SHP77 (cell line): ENCODE data around the gene EDDM13.
"Not testable (repeated sequence)": the region's sequence is repeated elsewhere in the genome, so short reads cannot be mapped to it uniquely, and the experiment has no call there.

Source experiments
- DNase-seq, 2 experiments: peaks; one replicate each; lab custom pipeline; 2025; lab: John Stamatoyannopoulos, UW

The EDDM13 gene

DNA sequence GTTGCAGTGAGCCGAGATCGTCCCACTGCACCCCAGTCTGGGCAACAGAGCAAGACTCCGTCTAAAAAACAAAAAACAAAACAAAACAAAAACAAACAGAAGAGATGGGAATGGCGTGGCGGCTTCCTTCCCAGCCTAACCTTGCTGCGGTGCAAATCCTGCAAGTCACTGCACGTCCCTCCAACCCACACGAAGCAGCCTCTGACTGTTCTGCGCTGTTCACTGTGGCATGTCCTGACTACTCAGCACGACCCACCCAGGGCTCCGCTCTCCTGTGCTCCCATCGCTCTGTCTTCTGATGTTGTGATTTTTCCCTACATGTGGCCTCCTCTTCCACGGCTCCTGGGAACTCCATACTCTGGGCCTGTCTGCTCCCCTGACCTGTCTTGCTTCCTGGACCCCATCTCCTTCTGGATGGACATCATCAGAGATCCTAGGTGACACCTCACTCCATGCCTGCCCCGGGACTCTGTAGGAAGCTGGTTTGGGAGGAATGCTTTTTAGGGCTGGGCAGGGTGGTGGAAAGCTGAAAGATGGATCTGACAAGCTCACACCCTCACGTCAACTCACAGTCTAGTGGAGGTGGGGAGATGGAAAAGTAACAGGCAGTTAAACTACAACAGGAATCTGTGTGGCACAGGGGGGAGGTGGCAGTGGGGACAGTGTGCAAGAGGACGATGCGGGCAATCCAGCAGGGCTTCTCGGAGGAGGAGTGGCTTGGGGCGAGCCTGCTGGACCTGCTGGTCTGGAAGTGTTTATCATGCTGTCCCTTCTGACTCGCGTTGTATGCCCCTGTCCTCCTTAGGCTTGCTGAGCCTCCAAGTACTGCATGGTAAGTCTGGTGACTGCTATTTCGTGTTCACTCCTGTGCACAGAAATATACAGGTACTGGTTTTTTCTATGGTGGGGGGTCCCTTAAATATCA lies 23.2 kb downstream of the EDDM13 start:
- DNase-seq = no peak

DNA sequence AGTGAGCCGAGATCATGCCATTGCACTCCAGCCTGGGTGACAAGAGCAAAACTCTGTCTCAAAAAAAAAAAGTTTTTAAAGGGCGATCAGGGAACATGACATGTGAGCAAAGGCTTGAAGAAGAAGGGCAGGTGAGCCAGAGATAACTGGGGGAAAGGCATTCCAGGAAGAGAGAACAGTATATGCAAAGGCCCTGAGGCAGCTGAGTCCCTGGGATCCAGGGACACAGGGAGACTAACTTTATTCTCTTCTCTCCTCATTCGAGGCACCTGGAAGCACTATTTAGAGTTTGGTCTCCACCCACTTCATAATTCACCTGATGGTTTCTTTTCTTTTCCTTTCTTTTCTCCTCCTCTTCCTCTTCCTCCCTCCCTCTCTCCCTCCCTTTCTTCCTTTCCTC lies 24.5 kb downstream of the EDDM13 start:
- no peak for DNase-seq

DNA sequence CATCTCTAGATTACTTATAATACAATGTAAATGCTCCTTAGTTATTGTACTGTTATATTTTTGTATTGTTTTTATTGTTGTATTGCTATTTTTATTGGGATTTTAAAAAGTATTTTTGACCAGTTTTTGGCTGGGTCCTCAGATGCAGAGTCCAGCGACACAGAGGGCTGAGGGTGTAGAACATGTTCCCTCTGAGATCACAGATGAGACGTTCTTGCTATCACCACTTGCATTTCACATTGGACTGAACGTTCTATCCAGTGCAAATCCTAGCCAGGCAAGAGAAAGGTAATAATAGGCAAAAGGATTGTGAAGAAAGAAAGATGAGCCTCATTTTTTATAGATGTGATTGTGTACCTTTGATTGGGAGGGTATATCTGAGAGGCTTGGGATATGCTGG lies 27.1 kb downstream of the EDDM13 start:
- DNase-seq = no peak

DNA sequence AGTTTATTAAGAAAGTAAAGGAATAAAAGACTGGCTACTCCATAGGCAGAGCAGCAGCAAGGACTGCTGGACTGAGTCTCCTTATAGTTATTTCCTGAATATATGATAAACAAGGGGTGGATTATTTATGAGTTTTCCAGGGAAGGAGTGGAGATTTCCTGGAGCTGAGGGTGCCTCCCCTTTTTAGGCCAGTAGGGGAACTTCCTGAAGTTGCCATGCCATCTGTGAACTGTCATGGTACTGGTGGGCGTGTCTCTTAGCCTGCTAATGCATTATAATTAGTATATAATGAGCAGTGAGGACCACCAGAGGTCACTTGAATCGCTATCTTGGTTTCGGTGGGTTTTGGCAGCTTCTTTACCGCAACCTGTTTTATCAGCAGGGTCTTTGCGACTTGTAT lies 28.6 kb downstream of the EDDM13 start:
- no peak for DNase-seq

DNA sequence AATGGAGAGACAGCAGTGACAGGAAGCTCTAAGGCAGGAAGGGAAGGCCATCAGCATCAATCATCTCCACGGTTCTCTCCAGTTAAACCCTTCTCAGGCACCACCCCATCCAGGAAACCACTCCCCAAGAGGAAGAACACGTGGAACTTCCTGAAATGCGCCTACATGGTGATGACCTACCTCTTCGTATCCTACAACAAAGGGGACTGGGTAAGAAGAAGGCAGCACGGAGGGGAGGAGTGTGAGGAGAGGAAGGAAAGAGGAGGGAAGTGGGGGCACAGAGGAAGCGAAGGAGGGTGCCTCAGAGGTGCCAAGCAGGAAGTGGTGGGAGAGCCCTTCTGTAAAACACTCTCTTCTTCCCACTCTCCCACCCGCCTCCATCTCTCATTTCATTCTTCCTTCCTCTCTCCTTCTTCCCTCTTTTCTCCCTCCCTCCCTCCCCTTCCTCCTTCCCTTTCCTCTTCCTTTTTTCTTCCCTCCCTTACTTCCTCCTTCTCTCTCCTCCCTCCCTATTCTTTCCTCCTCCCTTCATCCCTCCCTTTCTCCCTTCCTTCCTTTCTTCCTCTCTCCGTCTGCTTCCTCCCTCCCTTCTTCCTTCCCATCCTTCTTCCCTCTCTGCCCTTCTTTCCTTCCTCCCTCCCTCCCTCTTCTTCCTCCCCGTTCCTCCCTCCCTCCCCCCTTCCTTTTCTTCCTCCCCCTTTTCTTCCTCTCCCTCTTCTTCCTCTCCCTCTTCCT lies 29.5 kb downstream of the EDDM13 start:
- no peak for DNase-seq

DNA sequence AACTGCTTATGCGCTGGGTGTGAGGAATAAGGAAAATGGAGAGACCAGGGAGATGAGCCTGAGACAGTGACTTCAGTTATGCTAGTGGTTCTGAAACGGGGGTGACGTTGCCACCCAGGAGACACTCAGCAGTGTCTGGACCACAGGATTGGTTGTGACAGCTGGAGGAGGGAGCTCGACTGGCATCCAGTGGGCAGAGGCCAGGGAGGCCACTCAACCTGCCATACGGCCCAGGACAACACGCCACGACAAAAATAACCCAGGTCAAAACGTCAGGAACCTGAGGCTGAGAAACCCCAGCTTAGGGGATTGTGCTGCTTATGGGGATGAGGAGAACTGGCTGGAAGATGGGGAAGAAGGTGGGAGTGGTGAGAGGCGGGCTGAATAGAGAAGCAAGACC lies 31.7 kb downstream of the EDDM13 start:
- DNase-seq = no peak

DNA sequence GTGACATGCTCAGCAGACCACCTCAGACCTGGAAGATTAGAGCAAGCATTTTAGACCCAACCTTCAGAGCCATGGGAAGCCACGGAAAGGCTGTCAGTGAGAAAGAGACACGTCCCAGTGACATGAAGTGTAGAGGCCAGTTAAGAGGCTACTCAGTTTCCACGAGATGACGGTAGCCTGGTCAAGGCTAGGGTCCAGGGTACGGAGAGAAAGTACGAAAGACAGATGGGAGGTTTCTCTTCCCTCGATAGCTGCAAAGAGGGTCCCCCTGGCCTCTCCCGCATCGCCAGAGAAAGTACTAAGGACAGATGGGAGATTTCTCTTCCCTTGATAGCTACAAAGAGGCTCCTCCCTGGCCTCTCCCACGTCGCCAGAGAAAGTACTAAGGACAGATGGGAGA lies 33.5 kb downstream of the EDDM13 start:
- DNase-seq = no peak

DNA sequence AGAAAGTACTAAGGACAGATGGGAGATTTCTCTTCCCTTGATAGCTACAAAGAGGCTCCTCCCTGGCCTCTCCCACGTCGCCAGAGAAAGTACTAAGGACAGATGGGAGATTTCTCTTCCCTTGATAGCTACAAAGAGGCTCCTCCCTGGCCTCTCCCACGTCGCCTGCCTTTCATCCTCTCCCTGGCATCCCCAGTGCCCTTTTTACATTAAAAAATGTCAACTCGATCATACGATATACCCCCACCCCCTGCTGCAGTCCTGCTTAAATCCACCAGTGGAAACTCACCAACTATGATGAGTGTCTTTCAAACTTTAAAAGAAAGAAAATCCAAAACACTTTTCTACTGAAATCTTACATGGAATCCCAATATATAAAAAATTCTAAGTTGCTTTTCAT lies 34.5 kb downstream of the EDDM13 start:
- not testable (repeated sequence) for DNase-seq

DNA sequence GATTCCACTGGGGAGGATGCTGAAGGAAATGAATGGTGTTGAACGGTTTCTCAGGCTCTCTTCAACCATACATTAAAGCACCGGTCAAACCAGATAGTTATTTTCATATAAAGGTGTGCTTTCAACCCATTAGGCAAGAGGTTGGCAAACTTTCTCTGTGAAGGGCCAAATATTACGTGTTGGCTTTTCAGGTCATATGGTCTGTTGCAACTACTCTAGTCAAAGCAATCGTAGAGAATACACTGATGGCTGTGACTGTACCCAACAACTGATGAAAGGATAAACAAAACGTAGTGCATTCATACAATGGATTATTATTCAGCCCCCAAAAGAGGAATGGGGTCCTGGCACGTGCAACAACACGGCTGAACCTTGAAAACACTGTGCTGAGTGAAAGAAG lies 36.2 kb downstream of the EDDM13 start:
- no peak for DNase-seq

DNA sequence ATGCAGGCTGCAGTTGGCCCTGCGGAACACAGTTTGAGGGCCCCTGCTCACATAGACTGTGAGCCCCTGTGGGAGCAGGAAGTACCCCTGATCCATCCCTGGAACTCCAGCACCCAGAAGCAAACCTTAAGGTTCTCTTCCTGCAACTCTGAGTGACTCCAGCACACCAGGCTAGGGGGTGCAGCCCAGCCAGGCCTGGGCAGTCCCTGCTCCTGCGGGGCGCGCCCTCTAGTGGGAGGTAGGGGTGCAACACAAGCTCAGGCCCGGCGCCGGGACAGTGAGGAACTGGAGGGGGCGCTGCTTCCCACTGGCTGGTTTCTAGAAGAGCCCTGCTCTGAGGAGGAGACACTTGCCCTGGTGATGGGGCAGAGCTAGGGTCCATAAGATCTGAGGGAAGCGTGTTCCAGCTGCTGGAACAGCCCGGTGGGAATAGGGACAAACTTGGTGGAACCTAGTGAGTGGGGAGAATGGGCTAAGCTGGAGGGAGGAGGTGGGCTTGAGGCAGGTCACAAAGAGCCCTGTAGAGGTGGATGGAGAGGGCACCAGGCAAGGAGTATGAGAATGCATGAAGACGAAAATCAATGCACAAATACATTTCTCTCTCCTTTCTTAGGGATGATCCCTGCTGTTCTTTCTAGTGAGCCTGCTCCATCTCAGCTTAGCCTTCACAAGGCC lies 37.1 kb downstream of the EDDM13 start:
- peak; percentile 13 to 22 for DNase-seq

DNA sequence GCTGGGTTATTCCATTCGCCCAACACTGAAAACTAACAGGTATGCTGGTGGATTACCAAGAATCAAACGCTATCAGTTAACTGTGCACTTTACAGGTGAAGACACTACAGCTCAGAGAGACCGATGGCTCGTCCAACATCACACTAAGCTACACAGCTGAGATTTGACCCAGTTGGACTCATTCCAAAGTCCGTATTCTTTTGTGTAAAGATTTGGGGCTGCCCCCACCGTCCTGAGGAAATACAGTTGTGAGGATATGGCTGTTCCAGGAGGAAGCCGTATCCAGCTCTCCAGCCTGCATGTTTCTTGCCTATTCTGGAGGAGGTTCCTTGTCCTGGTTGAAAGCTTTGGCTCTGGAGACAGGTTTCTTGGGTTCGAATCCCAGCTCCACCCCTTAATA lies 37.9 kb downstream of the EDDM13 start:
- DNase-seq = no peak

DNA sequence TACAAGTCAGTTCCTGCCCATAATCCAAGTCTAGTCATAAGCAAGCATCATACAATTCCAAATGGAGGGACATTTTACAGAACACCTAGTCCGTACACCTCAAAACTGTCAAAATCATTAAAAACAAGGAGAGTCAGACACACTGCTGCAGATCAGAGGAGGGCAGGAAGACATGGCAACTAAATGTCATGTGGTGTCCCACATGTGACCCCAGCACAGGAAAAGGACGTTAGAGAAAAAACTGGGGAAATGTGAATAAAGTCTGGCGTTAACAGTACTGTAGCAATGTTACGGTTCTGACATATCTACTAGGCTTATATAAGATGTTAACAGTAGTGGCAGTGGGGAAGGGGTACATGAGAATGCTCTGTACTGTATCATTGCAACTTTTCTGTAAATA lies 39.8 kb downstream of the EDDM13 start:
- DNase-seq = no peak

DNA sequence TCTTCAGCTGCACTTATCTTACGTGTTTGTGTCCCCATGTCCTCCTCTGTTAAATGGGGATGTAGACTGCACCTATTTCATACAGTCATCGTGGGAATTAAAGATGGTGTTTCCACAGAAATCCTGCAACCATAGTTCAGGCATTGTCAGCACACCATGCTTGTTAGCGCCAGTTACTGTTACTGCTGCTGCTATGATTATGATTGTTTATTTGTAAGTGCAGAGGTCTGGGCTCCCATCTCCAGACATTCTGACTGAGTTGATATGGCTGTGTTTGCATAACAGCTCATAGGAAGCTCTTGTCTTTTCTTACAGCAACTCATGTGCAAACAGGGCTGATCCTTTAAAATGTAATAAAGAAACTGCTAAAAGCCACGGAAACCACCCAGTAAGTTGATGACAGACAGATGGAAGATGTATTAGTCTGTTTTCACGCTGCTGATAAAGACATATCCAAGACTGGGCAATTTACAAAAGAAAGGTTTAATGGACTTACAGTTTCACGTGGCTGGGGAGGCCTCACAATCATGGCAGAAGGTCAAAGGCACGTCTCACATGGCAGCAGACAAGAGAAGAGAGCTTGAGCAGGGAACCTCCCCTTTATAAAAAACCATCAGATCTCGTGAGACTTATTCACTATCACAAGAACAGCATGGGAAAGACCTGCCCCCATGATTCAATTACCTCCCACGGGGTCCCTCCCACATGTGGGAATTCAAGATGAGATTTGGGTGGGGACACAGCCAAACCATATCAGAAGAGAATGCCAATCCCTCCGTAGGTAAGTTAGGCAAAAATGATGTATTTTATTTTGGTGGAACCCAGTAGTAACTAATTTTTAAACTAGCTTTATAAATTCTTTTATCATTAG lies 40.5 kb downstream of the EDDM13 start:
- DNase-seq = no peak

DNA sequence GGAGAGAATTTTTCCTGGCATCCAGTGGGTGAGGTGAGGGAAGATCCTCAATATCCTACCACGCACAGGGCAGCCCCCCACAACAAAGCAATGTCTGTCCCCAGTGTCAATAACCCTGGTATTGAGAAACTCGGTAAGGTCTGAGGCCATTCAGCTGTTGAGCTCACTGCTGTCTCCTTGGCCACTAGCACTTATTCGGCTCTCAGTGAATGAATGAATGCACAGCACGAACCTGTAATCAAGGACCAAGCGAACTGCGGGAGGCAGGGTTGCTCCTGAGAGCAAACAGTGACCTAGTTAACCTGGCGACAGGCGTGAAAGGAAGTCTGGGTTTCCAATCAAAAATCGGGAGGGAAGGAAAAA lies 41.5 kb downstream of the EDDM13 start:
- DNase-seq = peak; percentile 23 to 34

DNA sequence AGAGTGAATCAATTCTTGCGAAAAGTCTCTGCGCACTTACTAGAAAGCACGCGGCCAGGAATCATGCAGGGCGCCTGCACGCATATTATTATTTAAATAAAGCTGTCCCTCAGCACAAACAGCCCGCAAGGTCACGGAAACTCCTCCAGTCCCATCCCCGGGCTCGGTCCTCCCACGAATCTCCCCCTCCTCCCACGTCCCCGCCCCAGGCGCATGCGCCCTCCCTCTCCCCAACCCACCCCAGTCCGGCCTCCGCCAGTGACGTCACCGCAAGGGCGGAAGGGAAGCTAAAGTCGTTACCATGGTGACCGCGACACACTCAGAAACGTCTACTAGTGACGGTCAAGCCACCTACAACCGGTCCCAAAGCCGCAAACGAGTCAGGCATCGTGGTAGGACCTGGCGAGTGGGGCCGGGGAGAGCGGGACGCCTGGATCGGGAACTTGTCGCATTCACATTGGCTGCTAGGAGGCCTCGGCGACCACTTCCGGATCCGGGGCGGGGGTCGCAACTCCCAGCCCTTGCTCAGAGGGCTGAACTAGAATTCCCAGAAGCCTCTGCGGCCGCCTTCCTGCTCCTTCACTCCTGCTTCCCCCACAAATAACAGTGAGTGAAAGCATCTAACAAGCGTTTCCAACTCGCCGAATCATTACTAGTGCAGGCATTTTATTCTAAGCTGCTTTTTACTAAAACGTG lies 42.0 kb downstream of the EDDM13 start, which contains the start of gene ZSCAN5A:
Gene ZSCAN5A (minus strand): TSS at position 459 of the 696 bp plus-strand sequence. CDS start 89,793 bp downstream, outside the sequence.
- peak; percentile 90 to 92 for DNase-seq

DNA sequence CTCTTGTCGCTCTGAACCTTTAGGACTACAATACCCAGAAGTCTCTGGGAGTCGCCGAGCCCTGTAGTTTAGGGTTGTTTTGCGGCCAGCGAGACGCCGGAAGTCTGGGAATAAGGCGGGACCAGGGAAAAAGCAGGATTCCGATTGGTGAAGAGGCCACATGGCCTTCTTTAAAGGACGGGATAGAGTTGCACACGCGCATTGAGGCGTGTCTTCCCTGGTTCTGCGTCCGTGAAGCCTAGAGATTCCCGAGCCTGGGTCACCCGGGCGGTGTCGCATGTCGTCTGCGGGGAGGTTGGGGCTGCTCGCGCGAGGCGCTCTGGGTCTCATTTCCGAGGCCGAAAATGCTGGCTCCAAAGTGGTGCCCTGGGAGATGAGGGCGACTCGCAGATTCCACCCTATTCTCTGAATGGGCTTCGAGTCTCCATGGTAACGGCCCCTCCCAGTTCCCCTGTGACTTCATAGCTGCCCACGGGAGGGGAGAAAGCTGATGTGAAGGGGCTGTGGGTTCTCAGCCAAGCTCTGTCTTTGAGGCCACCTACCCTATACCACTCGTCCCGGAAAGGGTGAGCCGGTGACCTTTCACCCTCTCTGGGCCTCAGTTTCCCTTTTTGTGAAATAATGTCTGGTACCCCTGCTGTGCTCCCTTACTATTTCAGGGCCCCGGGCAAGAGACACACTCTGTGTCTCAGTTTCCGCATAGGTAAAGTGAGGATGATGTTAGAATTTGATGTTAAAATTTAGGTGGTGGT lies 42.7 kb downstream of the EDDM13 start:
- DNase-seq = peak; percentile 93 to 95

DNA sequence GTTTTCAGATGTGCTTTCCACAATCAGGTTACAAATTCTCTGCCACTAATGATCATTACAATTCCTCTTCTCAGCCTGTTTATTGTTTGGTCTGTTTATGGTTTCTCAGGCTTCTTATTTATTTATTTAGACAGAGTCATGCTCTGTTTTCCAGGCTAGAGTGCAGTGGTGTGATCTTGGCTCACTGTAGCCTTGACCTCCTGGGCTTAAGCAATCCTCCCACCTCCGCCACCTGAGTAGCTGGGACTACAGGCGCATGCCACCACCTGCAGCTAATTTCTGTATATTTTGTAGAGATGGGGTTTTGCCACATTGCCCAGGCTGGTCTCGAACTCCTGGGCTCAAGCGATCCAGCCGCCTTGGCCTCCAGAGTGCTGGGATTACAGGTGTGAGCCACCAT lies 44.2 kb downstream of the EDDM13 start:
- DNase-seq = no peak

DNA sequence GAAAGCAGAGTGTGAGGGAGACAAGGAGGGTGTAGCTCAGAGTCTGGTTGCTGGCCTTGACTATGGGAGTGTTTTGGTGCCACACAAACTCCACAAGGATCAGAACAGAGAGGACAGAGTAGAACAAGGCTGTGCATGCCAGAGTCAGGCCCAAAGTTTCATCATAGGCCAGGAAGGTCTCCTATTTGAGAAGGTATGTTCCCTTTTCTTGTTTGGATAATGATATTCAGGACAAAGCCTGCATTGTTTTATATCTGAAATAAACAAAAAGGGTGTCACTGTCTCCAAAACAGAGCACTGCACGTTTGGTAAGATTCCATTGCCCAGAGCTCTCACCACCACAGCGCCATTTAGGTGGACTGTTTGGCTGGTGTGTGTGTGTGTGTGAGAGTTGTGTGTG lies 45.2 kb downstream of the EDDM13 start:
- no peak for DNase-seq

DNA sequence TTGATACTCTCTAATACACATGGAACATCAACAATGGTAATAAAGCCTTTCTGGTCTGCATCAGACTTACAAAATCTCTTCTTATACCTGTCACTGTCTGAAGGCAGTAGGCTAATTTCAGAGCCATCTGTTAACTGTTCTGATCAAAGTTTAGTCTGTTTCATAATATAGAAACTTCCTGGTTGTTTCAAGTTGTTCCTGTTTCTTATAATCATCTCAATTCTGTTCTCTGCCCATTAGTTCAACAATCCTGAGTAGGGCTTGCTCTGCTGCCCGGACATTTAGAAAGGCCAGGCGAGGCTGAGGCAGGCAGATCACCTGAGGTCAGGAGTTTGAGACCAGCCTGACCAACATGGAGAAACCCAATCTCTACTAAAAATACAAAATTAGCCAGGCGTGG lies 47.4 kb downstream of the EDDM13 start:
- no peak for DNase-seq

DNA sequence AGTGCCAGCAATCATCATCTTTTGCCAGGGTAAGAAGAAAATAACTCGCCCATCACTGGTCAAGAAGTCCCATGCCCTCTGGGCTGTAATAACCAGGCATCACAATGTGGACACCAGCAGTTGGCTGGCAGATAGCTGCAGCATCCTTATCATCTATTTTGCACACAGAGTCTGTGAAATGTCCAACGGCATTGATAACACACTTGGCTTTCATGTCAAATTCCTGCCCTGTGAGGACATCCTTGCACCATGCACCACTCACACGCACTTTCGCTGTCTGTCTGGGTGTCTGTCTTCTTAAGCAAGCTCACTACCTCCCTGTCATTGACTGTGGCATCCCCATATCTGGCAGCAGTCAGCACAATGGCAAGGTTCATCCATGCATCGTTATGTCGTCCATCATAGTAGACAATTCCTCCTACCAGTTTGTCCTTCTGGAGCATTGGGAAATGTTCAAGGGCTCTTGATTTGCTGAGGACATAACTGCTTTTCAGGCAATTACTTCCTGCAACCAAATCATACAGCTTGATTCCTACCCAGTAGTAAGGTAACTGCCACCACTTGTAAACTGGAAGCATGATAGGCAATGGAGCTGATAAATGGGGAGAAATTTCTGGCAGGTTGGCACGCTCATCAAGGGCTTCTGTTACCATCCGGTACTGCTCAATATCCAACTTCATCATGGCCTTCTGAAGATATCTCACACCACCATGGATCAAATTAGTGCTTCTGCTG lies 48.9 kb downstream of the EDDM13 start:
- DNase-seq = no peak
